Measurements from ENCODE around the gene FTO.

FTO gene

DNA sequence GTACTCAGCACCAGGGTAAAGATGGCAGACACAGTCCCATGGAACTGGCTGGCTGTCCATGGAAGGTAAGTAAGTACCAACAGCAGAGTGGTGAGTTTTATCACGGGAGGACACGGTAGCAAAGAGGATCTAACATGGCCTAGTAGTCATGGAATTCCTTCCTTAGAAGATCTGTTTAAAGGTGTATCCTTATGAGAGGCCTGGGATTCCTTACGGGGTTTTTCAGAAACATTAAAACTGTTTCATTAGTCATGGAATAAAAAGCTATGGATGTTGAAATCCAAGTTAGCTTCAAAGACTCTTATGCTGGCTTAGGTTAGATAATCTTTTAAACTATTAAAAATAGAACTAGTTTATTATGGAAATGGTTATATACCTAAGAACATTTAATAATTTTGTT, 7.4 kb downstream of the FTO start:
- DNase-seq = no peak

DNA sequence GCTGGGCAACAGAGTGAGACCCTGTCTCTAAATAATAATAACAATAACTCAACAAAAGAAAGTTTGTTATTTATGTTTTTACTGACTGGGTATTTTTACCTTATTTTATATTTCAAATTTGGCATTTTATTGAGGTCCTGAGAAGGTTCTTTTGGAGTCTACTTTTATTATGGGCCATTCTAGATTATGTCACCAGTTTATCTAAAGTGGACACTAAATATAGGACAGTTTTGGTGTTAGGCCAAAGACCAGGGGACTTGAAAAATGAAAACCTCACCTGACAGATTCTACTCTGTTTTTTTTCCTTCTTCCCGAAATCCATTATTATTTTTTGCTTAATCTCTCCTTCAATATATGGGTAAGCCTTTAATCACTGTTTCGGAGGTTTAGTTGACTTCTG, 8.1 kb downstream of the FTO start:
- no peak for DNase-seq

DNA sequence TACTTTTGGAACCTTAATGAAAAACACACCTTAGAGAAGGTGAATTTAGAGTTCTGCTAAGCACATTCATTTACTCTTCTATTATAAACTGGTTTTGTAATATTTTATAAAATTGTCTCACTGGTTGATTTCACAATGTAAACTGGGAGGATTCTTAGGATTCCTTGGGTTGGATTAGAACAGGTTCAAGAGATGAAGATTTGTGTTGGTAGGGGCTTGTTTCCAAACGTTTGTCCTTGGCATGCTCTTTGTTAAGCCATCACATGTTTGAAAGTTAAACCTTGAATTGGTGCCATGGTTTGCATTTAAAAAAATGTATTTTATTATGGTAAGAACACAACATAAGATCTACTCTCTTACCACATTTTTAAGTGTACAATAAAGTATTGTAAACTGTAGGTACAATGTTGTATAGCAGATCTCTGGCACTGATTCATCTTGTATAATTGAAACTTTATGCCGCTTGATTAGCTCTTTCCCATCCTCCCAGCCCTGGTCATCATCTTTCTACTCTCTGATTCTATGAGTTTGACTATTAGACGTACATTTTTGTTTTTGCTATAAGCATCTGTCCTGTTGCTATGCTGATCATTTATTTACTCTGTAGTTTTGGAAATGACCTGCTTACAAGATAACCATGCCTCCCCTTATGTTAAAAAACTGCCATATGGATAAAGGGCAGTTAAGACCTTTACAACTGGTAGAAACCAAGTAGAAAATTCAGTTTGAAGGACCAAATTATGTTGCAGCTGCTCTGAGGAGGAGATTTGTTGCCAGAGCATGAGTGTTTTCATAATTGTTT, 9.6 kb downstream of the FTO start:
- no peak for DNase-seq

DNA sequence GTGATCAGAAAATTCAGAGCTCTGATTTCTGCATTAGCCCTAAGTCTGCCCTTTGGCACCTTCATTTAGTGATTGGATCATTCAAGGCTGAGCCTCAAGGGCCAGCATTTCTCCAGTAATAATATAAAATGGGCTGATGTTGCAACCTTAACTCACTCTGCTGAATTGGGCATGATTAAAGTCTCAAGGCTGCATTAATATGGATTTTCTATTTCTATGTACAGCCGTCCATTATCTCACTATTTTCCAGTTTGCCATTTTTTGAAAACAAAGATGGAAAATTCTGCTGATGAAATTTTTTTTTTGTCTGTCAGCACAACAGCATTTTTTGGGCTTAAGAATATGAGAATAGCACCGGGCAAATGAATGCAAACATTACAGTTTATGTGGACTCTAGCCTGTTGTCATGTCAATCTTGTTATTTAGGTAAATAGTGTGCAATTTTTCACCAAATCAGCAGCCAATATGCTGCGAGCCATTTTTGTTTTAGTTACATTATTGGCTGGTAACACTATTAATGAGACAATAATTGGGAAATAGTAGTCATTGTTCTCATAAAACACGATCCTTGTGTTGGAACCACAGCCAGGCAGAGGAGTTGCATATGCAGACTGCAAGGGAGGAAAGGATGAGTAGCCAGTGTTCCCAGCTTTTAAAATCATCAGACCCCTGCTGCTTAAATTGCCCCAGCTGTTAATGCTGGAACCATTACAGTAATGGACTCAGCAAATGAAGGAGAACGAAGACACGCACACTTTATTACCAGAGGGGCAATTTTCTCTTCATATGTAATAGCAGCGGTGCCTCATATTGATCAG, 10.5 kb downstream of the FTO start:
- no peak for DNase-seq

GRCh38 chr16:53715023-53715384, 11.0 kb downstream of the FTO start:
- DNase-seq = no peak

DNA sequence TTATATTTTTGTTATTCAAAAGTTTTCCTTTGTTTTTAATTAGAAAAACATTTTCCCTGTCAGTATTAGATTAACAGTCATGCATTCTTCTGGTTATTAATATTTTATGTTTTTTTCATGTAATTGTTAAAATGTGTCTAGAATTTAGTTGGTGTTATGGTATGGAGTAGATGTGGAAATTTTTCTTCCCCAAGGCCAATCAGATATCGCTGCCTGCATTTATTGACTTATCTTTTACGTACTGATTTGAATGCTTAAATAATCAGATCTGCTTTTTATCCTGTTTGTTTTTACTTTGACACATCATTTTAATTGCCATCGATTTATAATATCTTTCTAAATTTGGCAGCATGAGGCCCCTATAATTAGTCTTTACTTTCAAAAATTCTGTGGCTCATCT, 13.6 kb downstream of the FTO start:
- no peak for DNase-seq

GRCh38 chr16:53721017-53721416, 17.1 kb downstream of the FTO start:
- no peak for DNase-seq

DNA sequence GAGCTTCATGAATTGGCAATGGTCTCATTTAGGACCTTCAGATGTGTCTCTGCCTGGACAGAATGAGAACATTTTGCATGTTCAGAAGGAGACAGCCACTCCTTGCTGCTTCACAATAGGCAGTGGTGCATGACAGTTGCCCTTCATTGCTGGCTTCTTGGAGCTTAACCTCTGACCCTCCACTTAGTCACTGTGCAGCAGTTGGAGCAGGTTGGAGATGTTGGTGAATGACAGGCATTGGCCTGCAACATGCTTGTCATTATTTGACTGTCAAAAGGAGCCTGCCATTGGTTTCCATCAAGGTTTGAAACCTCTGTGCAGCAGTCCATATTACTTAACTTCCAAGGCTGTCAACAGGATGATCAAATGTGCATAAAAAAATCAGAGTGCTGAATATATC, 22.7 kb downstream of the FTO start:
- DNase-seq = no peak

DNA sequence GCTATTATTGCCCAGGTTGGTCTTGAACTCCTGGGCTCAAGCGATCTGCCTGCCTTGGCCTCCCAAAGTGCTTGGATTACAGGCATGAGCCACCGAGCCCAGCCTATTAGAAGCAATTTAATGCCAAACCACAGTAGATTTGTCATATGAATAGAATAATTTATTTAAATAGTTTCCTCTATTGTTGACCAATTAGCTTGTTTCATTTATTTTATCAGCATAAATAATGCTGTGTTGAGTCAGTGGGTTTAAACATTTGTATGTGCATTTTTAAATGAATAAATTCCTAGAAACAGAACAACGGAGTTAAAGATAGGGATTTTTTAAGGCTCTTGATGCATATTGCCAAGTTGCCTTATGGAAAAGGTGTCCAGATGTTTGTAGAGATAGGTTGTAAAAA, 26.7 kb downstream of the FTO start:
- DNase-seq = no peak

DNA sequence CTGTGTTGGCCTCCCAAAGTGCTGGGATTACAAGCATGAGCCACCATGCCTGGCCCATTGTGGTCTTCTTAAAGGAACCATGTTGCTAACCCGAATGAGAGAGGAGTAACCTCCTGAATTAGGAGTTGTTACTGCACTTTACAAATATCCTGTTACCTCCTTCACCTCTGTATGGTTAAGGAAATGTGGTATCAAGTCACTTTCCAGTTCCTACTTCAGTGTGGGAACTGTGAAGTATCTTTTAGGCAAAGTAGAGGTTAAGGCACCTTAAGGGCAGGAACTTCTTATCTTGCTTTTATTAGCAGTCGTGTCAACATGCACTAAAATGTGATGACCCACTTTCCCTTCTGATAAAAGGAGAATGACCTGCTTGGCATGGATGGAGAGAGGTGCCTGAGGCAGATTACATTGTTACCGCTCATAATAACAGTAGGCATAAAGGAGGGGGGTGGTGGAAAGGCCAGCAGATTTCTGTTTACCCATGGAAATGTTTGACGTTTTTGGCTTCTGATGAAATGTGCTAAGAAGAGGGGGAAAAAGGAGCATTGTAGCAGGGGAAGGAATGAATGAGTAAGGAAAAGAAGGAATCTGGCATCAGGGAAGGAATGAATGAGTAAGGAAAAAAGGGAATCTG, 28.5 kb downstream of the FTO start:
- DNase-seq = no peak

DNA sequence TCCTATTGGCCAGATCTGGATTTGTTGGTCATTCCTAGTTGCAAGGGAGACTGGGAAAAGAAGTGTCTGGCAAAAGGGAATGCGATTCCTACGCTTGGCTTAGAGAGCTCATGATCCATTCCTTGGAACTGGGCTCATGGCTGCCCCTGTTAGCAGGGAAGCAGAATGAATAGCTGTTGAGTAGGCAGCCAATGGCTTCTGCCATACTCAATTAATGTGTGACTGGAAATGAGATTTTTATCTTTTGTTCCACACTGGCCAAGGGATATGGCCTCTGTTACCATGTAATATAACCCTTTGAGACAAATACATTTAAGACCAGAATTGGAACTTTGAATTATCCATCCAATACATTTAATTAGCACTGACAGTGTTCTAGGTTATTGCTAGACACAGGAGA, 31.0 kb downstream of the FTO start:
- DNase-seq = no peak

DNA sequence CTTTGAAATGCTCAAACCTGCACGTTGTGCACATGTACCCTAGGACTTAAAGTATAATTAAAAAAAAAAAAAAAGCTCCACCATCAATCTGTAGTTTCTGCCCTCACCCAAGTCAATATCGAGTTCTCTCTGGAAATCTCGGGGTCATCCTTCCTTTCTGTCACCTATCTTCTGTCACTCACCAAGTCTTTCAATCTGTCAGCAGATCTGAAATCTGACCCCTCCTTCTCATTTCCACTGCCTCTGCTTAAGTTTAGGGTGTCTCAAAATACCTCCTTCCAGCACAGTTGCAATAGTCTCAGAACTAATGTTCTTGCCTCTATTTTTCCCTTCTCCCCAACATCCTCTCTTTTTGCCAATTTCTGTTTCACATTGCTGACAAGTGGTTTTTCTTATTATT, 32.3 kb downstream of the FTO start:
- DNase-seq = no peak

GRCh38 chr16:53737552-53737951, 33.6 kb downstream of the FTO start:
- DNase-seq = no peak

GRCh38 chr16:53740476-53740875, 36.5 kb downstream of the FTO start:
- DNase-seq = no peak

- no peak for DNase-seq
Observed at GRCh38 chr16:53740933-53741531, 37.1 kb downstream of the FTO start.

DNA sequence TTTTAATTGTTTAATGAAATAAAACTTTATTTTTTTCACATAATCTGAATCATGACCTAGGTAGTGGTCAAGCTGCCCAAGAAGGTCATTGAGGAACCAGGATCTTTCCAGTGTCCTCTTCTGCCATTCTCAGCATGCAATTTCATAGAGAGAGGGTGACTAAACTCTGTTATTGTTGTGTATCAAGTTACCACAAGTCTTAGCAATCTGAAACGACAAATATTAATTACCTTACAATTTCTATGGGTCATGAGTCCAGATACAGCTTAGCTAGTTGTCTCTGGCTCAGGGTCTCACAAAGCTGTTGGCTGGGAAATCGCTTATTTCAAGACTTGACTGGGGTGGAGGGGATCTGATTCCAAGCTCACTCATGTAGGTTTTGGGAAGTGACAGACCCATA, 37.6 kb downstream of the FTO start:
- DNase-seq = no peak

DNA sequence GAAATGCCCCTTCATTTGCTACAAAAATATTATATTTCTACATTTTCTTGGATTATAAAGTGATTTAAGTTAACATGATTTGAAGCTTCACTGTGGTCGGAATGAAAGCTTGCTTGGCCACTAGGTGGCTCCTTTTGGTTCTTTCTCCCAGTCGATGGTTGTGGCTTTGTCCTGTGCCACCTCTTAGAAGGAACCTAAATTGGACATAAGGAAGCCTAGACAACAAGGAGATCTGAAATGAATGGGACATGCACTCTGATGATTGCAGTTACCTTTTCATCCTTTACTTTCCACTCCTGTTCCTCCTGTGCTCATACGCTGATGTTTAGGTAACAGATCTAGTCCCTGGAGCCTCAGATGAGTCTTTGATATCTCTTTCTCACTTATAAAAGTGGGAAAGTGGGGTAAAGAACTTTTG, 39.2 kb downstream of the FTO start:
- peak in 1 of 6 experiments; percentile 25 for DNase-seq

DNA sequence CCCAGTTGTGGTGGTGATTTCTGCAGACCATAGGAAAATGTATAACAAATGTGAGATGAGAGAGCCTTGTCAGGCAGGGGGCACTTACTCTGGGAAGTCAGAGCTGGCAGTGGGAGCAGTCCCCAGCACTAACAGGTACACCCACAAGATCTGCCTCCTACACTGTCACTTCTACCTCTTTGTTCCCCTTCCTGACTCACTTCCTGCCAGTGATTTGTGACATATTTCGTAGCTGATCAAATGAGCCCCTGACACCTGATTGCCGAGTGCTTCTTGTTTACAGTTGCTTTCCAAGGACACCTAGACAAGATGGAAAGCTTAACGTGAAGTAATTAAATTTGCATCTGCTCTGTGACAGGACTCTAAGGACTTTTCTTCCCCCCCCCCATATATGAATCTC, 40.5 kb downstream of the FTO start:
- peak in 3 of 6 experiments; percentile 31 to 62 (median 50) for DNase-seq

DNA sequence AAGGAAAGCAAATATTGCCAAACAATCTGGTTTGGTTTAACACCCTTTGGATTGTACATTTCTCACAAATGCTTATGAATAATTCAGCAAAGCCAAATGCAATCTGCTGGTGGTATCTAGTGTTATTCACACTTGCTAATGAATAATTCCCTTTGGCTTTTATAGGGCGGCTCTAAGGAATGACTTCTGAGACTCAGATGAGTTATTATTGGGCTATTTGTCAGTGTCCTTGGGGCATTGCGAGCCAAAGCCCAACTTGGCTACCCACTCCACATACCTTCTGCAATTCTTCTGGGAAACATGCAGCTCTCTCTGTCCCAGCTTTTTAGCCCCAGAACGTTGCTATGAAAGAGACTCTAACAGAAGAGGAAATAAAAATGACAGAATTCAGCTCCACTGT, 41.1 kb downstream of the FTO start:
- no peak for DNase-seq

DNA sequence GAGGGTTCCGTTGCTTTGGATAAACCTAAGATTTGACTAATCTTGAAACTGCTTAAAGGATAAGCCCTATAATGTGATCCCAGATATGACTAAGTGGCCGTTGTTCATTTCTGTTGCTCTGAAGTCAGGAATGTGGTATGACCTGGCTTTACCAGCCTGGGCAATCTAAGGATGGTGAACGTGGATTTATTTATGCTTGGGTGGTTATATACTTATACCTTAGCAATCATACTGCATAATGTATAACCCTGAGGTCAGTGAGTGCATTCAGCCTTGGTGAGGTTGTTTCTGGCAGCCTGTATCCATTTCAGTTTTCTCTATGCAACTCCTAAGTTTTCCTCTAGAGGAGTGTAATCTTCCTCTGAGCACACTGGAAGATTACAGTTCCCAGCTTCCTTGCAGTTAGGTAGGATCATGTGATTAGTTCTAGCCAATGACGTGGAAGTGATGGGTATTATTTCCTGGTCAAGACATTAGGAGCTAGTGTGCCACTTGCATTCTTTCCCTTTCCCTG, 41.9 kb downstream of the FTO start:
- no peak for DNase-seq

- DNase-seq = no peak
Observed at GRCh38 chr16:53752560-53752959, 48.6 kb downstream of the FTO start.

GRCh38 chr16:53753431-53753830, 49.5 kb downstream of the FTO start:
- no peak for DNase-seq
